NCI-H524 treated with DMSO at 0.1 percent for 48 hours (cell line): ENCODE measurements around the gene ARHGAP31.
A peak's percentile ranks its signal among the peaks of the same experiment; 100 is the strongest.
"Not testable (repeated sequence)": the region's sequence is repeated elsewhere in the genome, so short reads cannot be mapped to it uniquely, and the experiment has no call there.

Experiments used
- DNase-seq: peaks from one replicate; lab custom pipeline; 2025; lab: John Stamatoyannopoulos, UW

The ARHGAP31 gene

DNA sequence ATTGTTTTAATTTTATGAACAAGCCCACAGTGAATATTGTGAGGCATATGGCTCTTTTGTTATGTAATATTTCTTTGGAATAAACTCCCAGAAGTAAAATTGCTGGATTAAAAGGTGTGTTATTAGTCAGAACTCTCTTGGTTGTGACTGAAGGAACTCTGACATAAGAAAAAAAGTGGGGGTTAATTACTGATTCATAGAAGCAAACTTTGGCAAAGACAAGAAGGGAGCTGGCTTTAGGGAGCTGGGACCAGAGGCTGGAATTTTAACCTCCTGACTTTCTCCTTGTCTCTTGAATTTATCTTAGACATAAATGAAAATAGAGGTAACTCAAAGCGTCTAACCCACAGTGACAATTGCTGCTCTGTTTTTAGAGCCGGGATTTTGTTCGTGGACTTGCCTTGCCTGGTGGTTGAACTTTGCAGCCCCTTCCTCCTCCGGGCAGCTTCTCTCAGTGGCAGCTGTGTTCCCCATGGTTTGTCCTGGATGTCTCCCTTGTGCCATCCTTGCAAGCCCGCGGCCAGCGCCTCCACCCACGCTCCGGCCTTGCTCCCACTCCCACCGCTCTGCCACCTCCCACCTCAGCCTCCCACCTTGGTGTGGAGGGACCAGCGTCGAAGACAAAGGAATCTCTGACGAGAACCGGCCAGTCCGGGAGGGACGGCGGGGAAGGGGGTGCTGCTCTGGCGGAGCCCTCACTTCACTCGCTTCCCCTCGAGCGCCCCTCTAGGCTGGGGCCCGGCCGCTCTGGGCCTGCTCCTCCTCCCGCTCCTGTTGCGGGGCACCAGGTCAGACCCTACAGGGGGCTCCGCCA is 28.0 kb downstream of the ARHGAP31 start:
- no peak for DNase-seq

DNA sequence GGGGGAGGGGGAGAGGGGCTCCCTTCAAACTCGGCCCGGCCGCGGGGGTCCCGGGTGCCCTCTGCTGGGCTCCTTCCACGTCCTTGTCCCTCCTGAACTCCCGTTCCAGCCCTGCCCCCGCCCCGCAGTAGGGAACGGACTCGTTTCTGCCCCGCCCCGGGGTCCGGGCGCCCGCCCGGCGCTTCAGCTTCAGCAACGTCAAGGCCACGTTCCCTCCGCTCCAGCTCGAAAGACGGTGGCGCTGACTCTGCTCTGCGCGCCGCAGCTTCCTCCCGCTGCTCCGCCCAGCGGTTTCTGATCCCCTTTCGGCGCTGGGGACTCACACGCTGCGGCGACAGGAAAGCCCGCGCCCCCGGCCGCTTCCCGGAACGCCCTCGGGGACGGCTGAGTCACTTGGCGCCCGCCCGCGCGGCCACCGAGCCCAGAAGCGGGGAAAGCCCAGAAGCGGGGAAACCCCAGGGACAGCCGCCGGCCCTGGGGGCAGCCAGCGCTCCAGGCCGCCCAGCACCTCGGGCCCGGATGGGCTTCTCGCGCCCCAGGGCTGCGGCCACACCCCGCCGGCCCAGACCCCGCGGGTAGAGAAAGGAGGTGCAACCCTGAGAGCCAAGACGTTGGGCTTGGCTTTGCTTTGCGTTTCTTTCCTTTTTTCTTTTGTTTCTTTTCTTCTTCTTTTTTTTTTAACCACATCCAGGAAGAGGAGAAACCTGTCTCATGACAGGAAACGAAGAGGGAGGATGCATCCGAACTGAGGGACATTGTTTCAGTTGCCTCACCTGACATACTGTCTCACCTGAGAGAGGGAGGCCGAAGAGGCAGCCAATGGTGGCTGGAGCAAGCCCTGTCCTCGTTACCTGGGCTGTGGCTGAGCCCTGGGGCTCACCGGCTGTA is 28.9 kb downstream of the ARHGAP31 start:
- peak; percentile 62 for DNase-seq

DNA sequence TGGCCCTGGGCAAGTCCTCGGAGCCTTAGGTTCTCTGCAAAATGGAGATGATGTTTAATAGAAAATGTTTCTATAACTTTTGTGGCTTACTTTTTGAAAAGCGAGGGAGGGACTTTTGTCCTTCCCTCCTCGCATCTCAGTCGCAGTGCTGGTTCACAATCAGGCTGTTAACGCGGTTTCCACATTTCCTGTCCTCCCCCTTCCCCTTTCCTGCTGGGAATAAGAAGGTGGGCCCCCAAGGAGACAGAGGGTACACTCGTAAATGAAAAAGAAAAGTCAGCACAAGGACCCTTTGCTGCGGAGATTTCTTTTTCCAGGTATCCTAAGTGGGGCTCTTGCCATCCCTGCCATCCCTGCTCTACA is 29.5 kb downstream of the ARHGAP31 start:
- no peak for DNase-seq

GRCh38 chr3:119324899-119325298 is 30.7 kb downstream of the ARHGAP31 start:
- DNase-seq = no peak

- DNase-seq = no peak
These were observed 32.8 kb downstream of the ARHGAP31 start for GRCh38 chr3:119326976-119327375.

GRCh38 chr3:119329551-119329950 is 35.4 kb downstream of the ARHGAP31 start:
- DNase-seq = no peak

DNA sequence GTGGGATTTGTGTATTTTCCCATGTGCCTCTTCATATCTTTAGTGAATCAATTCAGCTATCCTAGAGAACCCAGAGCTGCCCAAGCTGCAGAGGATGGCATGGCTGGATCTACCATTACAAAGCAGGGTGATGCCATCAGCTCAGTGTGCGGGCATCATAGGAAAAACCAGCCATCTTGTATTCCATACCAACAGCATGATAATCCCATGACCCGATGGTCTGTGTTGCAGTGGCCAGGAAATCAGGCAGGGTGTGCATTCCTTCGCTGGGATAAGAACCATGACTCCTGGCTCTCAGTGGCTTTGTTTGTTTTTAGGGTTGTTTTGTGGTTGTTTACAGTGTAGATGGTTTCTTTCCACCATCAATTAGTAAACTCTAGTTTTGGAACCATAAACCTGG is 36.0 kb downstream of the ARHGAP31 start:
- DNase-seq = no peak

GRCh38 chr3:119330858-119331257 is 36.7 kb downstream of the ARHGAP31 start:
- no peak for DNase-seq

- no peak for DNase-seq
These were observed 37.5 kb downstream of the ARHGAP31 start for GRCh38 chr3:119331661-119332060.

DNA sequence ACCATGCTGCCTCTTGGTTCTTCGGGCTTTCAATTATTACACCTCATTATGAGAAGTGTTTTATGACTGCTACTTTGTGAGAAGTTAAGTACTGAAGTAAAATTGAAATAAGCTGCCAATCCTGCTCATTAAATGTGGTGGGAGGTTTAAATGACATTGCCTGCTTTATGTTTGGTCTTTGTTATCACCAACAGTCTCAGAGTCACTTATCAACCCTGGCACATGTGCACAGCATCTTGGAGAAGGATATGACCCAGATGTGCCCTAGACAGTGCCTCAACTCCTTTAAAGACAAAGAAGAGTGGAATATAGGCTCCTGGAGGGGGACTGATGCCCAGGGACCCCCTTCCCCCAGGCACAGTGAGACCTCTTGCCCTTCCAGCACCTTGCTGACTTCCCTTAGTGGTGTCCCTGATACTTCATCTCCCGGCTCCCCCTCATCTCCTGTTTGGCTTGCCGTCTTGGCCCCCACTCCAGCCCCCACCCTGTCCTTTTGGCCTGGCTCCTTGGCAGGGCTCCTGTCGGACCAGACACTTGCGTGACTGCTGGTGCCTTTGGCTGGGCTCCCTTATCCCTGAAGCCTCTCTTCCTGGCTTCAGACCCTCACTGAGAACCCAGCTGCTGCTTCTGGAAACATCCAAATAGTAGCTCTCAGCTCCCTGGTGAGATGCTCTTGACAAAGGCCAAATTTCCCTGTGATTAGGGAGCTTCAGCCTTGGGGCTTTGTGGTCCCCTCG is 39.8 kb downstream of the ARHGAP31 start:
- no peak for DNase-seq

GRCh38 chr3:119336823-119337222 is 42.6 kb downstream of the ARHGAP31 start:
- no peak for DNase-seq

- DNase-seq = not testable (repeated sequence)
These were observed 43.2 kb downstream of the ARHGAP31 start for GRCh38 chr3:119337407-119337806.

DNA sequence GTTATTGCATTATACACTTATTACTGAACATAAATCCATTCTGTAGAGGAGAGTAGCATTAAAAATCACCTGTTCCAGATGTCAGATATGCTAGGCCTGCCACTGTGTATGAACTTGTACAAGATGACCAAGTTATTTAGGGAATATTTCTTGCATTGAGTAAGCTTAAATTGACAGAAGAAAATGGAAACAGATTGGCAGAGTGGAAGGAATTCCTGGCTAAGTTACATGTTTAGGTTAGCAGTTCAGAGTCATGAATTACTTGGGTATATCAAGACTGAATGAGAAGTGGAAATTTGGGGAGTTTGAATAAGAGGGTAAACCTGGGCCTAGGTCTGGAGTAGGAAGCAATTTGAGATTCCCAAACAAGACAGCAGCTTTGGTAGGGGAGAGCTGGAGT is 44.6 kb downstream of the ARHGAP31 start:
- DNase-seq = no peak

- DNase-seq = no peak
These were observed 45.8 kb downstream of the ARHGAP31 start for GRCh38 chr3:119340014-119340413.

GRCh38 chr3:119340446-119340845 is 46.3 kb downstream of the ARHGAP31 start:
- DNase-seq = no peak

DNA sequence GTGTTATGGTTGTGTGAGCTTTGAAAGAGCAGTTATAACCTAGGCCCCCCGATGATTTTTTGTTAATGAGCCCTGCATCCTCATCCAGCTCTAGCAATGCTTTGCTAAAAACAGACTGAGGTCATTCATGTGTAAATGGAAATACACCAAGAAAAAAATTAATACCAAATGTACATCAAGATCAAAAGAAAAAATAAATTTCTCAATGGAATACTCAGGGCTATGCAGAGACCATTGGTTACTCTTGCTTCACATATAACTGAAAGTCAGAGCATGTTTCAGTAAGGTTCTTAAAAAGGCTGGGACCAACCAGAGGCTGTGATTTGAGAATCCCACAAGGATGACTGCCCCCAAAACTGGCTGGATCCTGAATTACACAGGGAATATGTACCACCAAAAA is 48.0 kb downstream of the ARHGAP31 start:
- DNase-seq = no peak

- DNase-seq = no peak
These were observed 49.5 kb downstream of the ARHGAP31 start for GRCh38 chr3:119343719-119344118.

DNA sequence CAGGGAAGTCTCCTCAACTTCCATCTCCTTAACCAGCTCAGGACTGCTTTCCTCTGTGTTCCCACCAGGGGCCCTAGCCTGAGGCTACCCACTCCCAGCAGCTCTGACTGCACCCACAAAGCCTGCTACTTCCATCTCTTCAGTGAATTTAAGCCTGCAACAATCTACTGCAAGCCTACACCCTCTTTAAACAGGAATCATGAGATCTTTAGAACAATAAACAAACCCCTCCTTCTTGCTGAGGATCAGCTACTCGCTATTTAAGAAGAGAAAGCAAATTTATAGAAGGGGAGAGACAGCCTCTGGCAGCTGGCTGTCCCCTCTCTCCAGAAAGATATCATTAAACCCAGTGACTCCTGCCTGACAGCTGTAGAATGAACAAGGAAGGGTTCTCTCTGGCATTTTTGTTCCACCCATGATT is 51.9 kb downstream of the ARHGAP31 start:
- no peak for DNase-seq

GRCh38 chr3:119347036-119347435 is 52.9 kb downstream of the ARHGAP31 start:
- DNase-seq = no peak

DNA sequence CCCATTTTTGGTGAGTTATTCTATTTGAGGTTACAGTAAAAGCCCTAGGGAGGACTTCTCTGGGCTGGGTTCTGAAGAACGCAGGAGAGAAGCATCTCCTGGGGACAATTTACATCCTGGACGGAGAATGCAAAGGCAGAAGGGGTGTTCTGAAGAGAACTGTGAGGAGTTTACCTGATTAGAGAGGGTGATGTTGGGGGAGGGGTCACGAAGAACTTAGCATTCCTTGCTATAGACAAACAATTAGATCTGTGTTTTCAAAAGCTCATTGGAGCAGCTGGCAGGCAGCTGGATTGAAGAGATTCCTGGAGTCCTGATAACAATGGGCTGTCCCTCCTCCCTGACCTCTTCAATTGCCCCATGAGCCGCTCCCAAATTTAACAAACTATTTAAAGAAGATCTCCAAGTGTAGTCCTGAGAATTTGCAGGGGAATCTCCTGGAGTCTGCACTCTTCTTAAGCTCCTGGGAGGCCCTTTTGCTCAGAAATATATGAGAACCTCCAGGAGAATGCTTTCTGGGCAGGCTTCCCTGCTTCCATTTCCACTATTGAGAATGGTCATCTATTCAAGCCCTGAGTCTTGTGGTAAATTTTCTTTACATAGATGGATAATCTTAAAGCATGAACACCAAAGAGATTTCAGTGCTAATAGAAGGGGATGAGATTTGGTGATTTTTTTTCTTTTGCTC is 55.3 kb downstream of the ARHGAP31 start:
- DNase-seq = no peak

- DNase-seq = no peak
These were observed 55.9 kb downstream of the ARHGAP31 start for GRCh38 chr3:119350114-119350513.

- DNase-seq = peak; percentile 26
These were observed 57.4 kb downstream of the ARHGAP31 start for GRCh38 chr3:119351581-119351980.
